Ectodermal cell (in vitro differentiated cells): ENCODE data around the gene CHST3.

Experiments used
- H3K27ac ChIP-seq: 2 replicates; pipeline ENCODE4 v1.7.0; 2013; ENCODE audit warnings: mild to moderate bottlenecking, low read depth, low read length; ENCODE audit not compliant: insufficient read depth, poor library complexity, severe bottlenecking
- H3K27me3 ChIP-seq: 2 replicates; pipeline ENCODE4 v1.7.0; 2013; ENCODE audit warnings: mild to moderate bottlenecking, low read length; ENCODE audit not compliant: insufficient read depth, control insufficient read depth, poor library complexity, severe bottlenecking
- H3K36me3 ChIP-seq: one replicate; pipeline ENCODE4 v1.7.0; 2013; ENCODE audit warnings: low read length; ENCODE audit not compliant: control insufficient read depth, insufficient read depth
- H3K4me1 ChIP-seq: one replicate; pipeline ENCODE4 v1.7.0; 2013; ENCODE audit warnings: low read length; ENCODE audit not compliant: control insufficient read depth, insufficient read depth
- H3K4me3 ChIP-seq: 2 replicates; pipeline ENCODE4 v1.7.0; 2013; ENCODE audit warnings: low read depth, low read length, control low read depth; ENCODE audit not compliant: insufficient read depth
- H3K9me3 ChIP-seq: 2 replicates; pipeline ENCODE4 v1.7.0; 2013; ENCODE audit warnings: mild to moderate bottlenecking, low read length, moderate library complexity; ENCODE audit not compliant: control insufficient read depth
- WGBS, 2 experiments: methylation state at CpG; one replicate each; pipeline ENCODE4 v1.1.7; 2013; ENCODE audit warnings: missing lambda C conversion rate in 2 of 2; 5-methylcytosine and 5-hydroxymethylcytosine counted together

Gene CHST3

GRCh38 chr10:72011976-72012512 lies 47.8 kb downstream of the CHST3 start:
- Histone ChIP-seq H3K4me3 (no peak overlapping the region), H3K27me3 (no peaks in the 10 kb centered on the region), H3K27ac (no peak overlapping the region), H3K36me3 (no peaks in the 10 kb centered on the region), H3K4me1 (peaks cover 27% of the 10 kb centered on the region), H3K9me3 (no peaks in the 10 kb centered on the region)
- WGBS, 2 experiments, result 91 to 94% methylated on average over 7 of the region's 7 CpGs

GRCh38 chr10:72012796-72013195 lies 48.6 kb downstream of the CHST3 start:
- no peaks in the 10 kb centered on the region for H3K9me3 ChIP-seq
- no peak overlapping the region for H3K27ac ChIP-seq
- WGBS, 2 experiments, result 80 to 81% methylated on average over 7 of the region's 7 CpGs
- no peak overlapping the region for H3K4me3 ChIP-seq
- H3K4me1 ChIP-seq, result peaks cover 31% of the 10 kb centered on the region
- no peaks in the 10 kb centered on the region for H3K36me3 ChIP-seq
- no peaks in the 10 kb centered on the region for H3K27me3 ChIP-seq

- no peaks in the 10 kb centered on the region for H3K9me3 ChIP-seq
- no peaks in the 10 kb centered on the region for H3K36me3 ChIP-seq
- 87 to 88% methylated on average over 13 of the region's 13 CpGs for WGBS, 2 experiments
- H3K4me3 ChIP-seq, result no peak overlapping the region
- H3K27me3 ChIP-seq, result no peaks in the 10 kb centered on the region
- H3K4me1 ChIP-seq, result peaks cover 30% of the 10 kb centered on the region
- no peak overlapping the region for H3K27ac ChIP-seq
Measured at GRCh38 chr10:72013202-72013945, 49.2 kb downstream of the CHST3 start.

GRCh38 chr10:72014197-72014596 lies 50.0 kb downstream of the CHST3 start:
- Histone ChIP-seq H3K4me1 (peaks cover 24% of the 10 kb centered on the region), H3K27me3 (no peaks in the 10 kb centered on the region), H3K27ac (no peak overlapping the region), H3K4me3 (no peak overlapping the region), H3K9me3 (no peaks in the 10 kb centered on the region), H3K36me3 (no peaks in the 10 kb centered on the region)
- WGBS, 2 experiments, result 59 to 67% methylated on average over 2 of the region's 2 CpGs

- no peak overlapping the region for H3K27ac ChIP-seq
- no peaks in the 10 kb centered on the region for H3K9me3 ChIP-seq
- no peaks in the 10 kb centered on the region for H3K36me3 ChIP-seq
- no peaks in the 10 kb centered on the region for H3K27me3 ChIP-seq
- 88% methylated on average over 10 of the region's 10 CpGs for WGBS, 2 experiments
- peaks cover 16% of the 10 kb centered on the region for H3K4me1 ChIP-seq
- H3K4me3 ChIP-seq, result no peak overlapping the region
Measured at GRCh38 chr10:72014785-72015480, 50.7 kb downstream of the CHST3 start.

GRCh38 chr10:72015841-72016240 lies 51.6 kb downstream of the CHST3 start:
- Histone ChIP-seq H3K9me3 (no peaks in the 10 kb centered on the region), H3K27ac (no peak overlapping the region)
- WGBS, 2 experiments, result 78 to 79% methylated on average over 8 of the region's 8 CpGs

GRCh38 chr10:72016608-72017300 lies 52.6 kb downstream of the CHST3 start:
- Histone ChIP-seq H3K4me1 (peaks cover 8% of the 10 kb centered on the region), H3K4me3 (no peak overlapping the region), H3K36me3 (no peaks in the 10 kb centered on the region), H3K9me3 (no peaks in the 10 kb centered on the region), H3K27ac (no peak overlapping the region), H3K27me3 (no peaks in the 10 kb centered on the region)
- 83 to 84% methylated on average over 13 of the region's 13 CpGs for WGBS, 2 experiments

More at GRCh38 chr10:72015841-72016240, 51.6 kb downstream of the CHST3 start:
- Histone ChIP-seq H3K4me1 (peaks cover 8% of the 10 kb centered on the region), H3K4me3 (no peak overlapping the region), H3K27me3 (no peaks in the 10 kb centered on the region), H3K36me3 (no peaks in the 10 kb centered on the region)

GRCh38 chr10:72019085-72019876 lies 55.1 kb downstream of the CHST3 start:
- H3K4me3 ChIP-seq, result no peak overlapping the region
- H3K27me3 ChIP-seq, result no peaks in the 10 kb centered on the region
- H3K4me1 ChIP-seq, result peaks cover 5% of the 10 kb centered on the region
- H3K27ac ChIP-seq, result no peak overlapping the region
- H3K36me3 ChIP-seq, result no peaks in the 10 kb centered on the region
- WGBS, 2 experiments, result 92 to 93% methylated on average over 11 of the region's 11 CpGs
- H3K9me3 ChIP-seq, result no peaks in the 10 kb centered on the region

- H3K27me3 ChIP-seq, result no peaks in the 10 kb centered on the region
- H3K4me1 ChIP-seq, result peaks cover 4% of the 10 kb centered on the region
- H3K9me3 ChIP-seq, result no peaks in the 10 kb centered on the region
- WGBS, 2 experiments, result 72 to 74% methylated on average over 9 of the region's 9 CpGs
- H3K4me3 ChIP-seq, result no peak overlapping the region
- no peaks in the 10 kb centered on the region for H3K36me3 ChIP-seq
- no peak overlapping the region for H3K27ac ChIP-seq
Measured at GRCh38 chr10:72020914-72021809, 57.0 kb downstream of the CHST3 start.
